Aorta (tissue), 5 donors: Measurements from ENCODE around the gene VRTN. TPM values are rescaled to one million over a fixed set of nuclear protein-coding genes. Genes with fewer than 3 reads are reported as not detected.
"Not testable (repeated sequence)": the region's sequence is repeated elsewhere in the genome, so short reads cannot be mapped to it uniquely, and the experiment has no call there.

ENCODE experiments used
- ATAC-seq: fragments of 200-7000 bp; cut with Tn5 transposase; one replicate; pipeline ENCODE4 v1.9.1; 2022; ENCODE audit warnings: moderate library complexity; ENCODE audit not compliant: low FRiP score
- DNase-seq, 2 donors: peaks; one replicate each; pipeline ENCODE4 v3.0.0-alpha.2; 2020
- H3K27ac ChIP-seq, 2 donors: one replicate each; pipeline ENCODE4 v1.5.1; 2013; ENCODE audit warnings: low read length in 2 of 2, mild to moderate bottlenecking in 2 of 2, moderate library complexity in 2 of 2, control low read depth in 1 of 2, inconsistent platforms in 1 of 2, low read depth in 1 of 2
- H3K27me3 ChIP-seq, 2 donors: one replicate each; pipeline ENCODE4 v1.6.1; 2013; ENCODE audit warnings: control low read depth in 1 of 2, low read length in 1 of 2, mild to moderate bottlenecking in 1 of 2, moderate library complexity in 1 of 2; ENCODE audit not compliant: insufficient read depth in 2 of 2, control insufficient read depth in 1 of 2
- H3K36me3 ChIP-seq, 2 donors: one replicate each; pipeline ENCODE4 v1.6.1; 2013; ENCODE audit warnings: control low read depth in 1 of 2, low read length in 1 of 2, mild to moderate bottlenecking in 1 of 2; ENCODE audit not compliant: insufficient read depth in 2 of 2, control insufficient read depth in 1 of 2
- H3K4me1 ChIP-seq, 2 donors: one replicate each; pipeline ENCODE4 v1.6.1; 2013; ENCODE audit warnings: low read length in 2 of 2, control low read depth in 1 of 2, mild to moderate bottlenecking in 1 of 2, moderate library complexity in 1 of 2; ENCODE audit not compliant: insufficient read depth in 2 of 2, control insufficient read depth in 1 of 2
- H3K4me3 ChIP-seq, 2 donors: one replicate each; pipeline ENCODE4 v1.5.1; 2013; ENCODE audit warnings: low read length in 2 of 2, control low read depth in 1 of 2, mild to moderate bottlenecking in 1 of 2
- H3K9me3 ChIP-seq: one replicate; pipeline ENCODE4 v1.6.1; 2013; ENCODE audit warnings: mild to moderate bottlenecking, low read length; ENCODE audit not compliant: control insufficient read depth
- WGBS, 2 donors: extraction: QIAGEN DNeasy Blood & Tissue Kit; methylation state at CpG; one replicate each; pipeline ENCODE4 v1.1.7; 2013; 5-methylcytosine and 5-hydroxymethylcytosine counted together
- intact Hi-C, 2 donors: fragments of 100-400 bp; cut with DNase I; formaldehyde crosslinking; loops; one replicate each; pipeline versions ENCODE4 v1.14.2 to v1.15.0; 2022
- polyA plus RNA-seq, 2 donors: library from polyadenylated mRNA; stranded (reverse); fragments of 200-250 nt; gene quantifications; one replicate each; pipeline ENCODE4 v1.2.3, GENCODE V29; 2013
- total RNA-seq, 2 donors: library from RNA; stranded (reverse); fragmentation: NEBNext Ultra II Directional; extraction: Animal tissue kit (Norgen Biotek cat#: 25700); gene quantifications; one replicate each; pipeline ENCODE4 v1.2.1, GENCODE V29; 2021
- donor health status: healthy with polysubstance abuse.
- donor health status: Bipolar disorder and iron deficiency.
- donor health status: DM: no; HTN: no; CAD: no.
- donor health status: DM: no; HTN: no; CAD: no.
- donor health status: DM: yes; HTN: yes; CAD: no.

Gene VRTN
- total and polyA plus RNA-seq, 4 donors = not detected

DNA sequence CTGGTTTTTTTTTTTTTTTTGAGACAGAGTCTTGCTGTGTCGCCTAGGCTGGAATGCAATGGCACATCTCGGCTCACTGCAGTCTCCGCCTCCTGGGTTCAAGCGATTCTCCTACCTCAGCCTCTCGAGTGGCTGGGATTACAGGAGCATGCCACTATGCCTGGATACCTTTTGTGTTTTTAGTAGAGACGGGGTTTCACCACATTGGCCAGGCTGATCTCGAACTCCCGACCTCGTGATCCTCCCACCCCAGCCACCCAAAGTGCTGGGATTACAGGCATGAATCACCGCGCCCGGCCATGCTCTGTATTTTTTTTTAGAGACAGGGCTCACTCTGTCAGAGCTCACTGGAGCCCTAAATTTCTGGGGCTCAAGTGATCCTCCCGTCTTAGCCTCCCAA is 32.6 kb downstream of the VRTN start:
- no peaks in the 10 kb centered on the region for H3K4me1 ChIP-seq
- H3K36me3 ChIP-seq = no peaks in the 10 kb centered on the region
- no peak overlapping the region for H3K27ac ChIP-seq
- intact Hi-C loops = no loop called here
- DNase-seq (no peak), ATAC-seq (no peak)
- 81 to 86% methylated on average over 13 of the region's 13 CpGs for WGBS, 2 donors
- no peaks in the 10 kb centered on the region for H3K27me3 ChIP-seq
- H3K9me3 ChIP-seq = no peaks in the 10 kb centered on the region
- H3K4me3 ChIP-seq = no peak overlapping the region

GRCh38 chr14:74381571-74381970 is 33.3 kb downstream of the VRTN start:
- intact Hi-C loops, H3K27me3 ChIP-seq, ATAC-seq, DNase-seq, H3K4me3 ChIP-seq, H3K36me3 ChIP-seq, H3K27ac ChIP-seq, H3K9me3 ChIP-seq, H3K4me1 ChIP-seq: not testable (repeated sequence)
- 31 to 51% methylated on average over 10 of the region's 10 CpGs for WGBS, 2 donors

DNA sequence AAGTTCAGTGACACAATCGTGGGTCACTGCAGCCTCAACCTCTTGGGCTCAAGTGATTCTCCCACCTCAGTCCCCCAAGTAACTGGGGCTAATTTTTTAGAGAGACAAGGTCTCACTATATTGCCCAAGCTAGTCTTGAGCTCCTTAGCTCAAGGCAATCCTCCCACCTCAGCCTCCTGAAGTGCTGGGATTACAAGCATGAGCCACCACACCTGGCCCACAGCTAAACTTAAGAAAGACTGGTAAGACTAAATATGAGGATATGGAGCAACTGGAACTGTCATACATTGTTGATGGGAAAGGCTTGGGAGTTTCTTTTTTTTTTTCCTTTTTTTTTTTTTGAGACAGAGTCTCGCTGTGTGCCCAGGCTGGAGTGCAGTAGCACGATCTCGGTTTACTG is 34.0 kb downstream of the VRTN start:
- peaks cover 3% of the 10 kb centered on the region for H3K9me3 ChIP-seq
- WGBS, 2 donors = 90 to 98% methylated on average over 4 of the region's 4 CpGs
- no peaks in the 10 kb centered on the region for H3K27me3 ChIP-seq
- no peak for DNase-seq
- H3K4me1 ChIP-seq = no peaks in the 10 kb centered on the region
- H3K4me3 ChIP-seq = no peak overlapping the region
- intact Hi-C loops = no loop called here
- no peaks in the 10 kb centered on the region for H3K36me3 ChIP-seq
- no peak overlapping the region for H3K27ac ChIP-seq
- no peak for ATAC-seq

GRCh38 chr14:74389980-74390379 is 41.7 kb downstream of the VRTN start:
- Histone ChIP-seq H3K27ac (no peak overlapping the region), H3K27me3 (no peaks in the 10 kb centered on the region), H3K9me3 (peaks cover 3% of the 10 kb centered on the region), H3K36me3 (no peaks in the 10 kb centered on the region), H3K4me3 (no peak overlapping the region), H3K4me1 (no peaks in the 10 kb centered on the region)
- ATAC-seq (no peak), DNase-seq (no peak)
- intact Hi-C loops = no loop called here
- WGBS, 2 donors = 67 to 68% methylated on average over 7 of the region's 7 CpGs

DNA sequence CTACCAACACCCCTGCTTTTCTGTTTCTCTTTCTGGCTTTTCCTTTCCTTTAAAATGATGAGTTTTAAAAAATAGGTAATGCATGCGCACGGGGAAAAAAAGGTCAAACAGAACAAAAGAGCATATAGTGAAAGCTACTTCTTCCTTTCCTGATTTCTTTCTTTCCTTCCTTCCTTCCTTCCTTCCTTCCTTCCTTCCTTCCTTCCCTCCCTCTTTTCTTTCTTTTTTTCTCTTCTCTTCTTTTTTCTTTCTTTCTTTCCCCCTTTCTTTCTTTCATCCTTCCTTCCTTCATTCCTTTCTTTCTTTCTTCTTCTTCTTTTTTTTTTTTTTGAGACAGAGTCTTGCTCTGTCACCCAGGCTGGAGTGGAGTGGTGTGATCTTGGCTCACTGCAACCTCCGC is 42.2 kb downstream of the VRTN start:
- ATAC-seq, H3K9me3 ChIP-seq, H3K27me3 ChIP-seq, H3K27ac ChIP-seq, H3K4me3 ChIP-seq, H3K4me1 ChIP-seq, H3K36me3 ChIP-seq, DNase-seq, intact Hi-C loops: not testable (repeated sequence)
- WGBS, 2 donors = 93 to 97% methylated on average over 3 of the region's 3 CpGs

DNA sequence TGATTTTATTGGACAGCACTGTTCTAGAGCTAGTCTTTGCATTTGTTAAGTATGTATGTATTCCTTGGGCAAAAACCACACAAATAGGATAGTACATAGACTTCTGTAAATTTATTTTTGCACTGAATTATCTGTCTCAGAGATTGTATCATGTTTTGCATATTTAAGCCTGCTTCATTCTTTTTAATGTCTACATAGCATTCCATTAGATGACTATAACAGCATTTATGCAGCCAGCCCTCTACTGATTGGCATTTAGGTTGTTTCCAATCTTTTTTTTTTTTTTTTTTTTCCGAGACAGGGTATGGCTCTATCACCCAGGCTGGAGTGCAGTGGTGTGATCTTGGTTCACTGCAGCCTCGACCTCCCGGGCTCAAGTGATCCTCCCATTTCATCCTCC is 43.2 kb downstream of the VRTN start:
- ATAC-seq (no peak), DNase-seq (no peak)
- no peak overlapping the region for H3K4me3 ChIP-seq
- no peaks in the 10 kb centered on the region for H3K36me3 ChIP-seq
- intact Hi-C loops = no loop called here
- no peaks in the 10 kb centered on the region for H3K27me3 ChIP-seq
- no peak overlapping the region for H3K27ac ChIP-seq
- no peaks in the 10 kb centered on the region for H3K4me1 ChIP-seq
- 84 to 89% methylated on average over 3 of the region's 3 CpGs for WGBS, 2 donors
- no peaks in the 10 kb centered on the region for H3K9me3 ChIP-seq

DNA sequence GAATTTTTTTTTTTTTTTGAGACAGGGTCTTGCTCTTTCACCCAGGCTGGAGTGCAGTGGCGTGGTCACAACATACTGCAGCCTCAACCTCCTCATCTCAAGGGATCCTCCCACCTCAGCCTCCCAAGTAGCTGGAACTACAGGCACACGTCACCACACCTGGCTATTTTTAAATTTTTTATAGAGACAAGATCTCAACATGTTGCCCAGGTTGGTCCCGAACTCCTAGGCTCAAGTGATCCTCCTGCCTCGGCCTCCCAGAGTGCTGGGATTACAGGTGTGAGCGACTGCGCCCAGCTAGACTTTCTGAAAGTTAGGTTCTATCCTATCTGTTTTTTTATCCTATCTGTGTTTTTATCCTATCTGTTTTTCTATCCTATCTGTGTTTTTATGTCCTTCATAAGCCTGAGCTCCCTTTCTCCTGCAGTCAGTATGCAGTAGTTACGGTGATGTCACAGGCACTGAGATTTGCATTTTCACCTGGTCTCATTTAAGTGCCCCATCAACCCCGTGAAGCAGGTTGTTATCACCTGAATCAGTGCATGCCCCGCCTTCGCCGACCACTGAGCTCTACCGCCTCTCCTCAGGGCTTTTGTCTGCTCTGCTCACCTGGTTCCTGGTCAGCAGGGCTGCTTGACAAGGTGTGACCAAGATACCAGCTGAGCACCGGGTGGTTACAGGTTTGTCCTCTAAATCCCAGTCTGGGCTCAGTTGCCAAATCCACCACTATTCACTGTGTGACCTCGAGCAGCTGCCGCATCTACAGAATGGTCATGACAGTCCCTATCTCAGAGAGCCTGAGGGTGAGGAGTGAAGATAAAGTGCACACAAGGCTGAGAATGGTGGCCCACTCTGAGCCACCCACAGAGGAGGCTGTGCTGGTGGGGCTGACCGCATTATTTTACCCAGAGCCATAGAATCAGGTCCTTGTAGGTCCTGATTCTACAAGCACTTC is 44.6 kb downstream of the VRTN start:
- H3K27me3 ChIP-seq = no peaks in the 10 kb centered on the region
- no peak overlapping the region for H3K4me3 ChIP-seq
- WGBS, 2 donors = 87% methylated on average over 16 of the region's 16 CpGs
- ATAC-seq (no peak), DNase-seq (no peak)
- no peaks in the 10 kb centered on the region for H3K4me1 ChIP-seq
- no peaks in the 10 kb centered on the region for H3K36me3 ChIP-seq
- intact Hi-C loops = no loop called here
- no peak overlapping the region for H3K27ac ChIP-seq
- no peaks in the 10 kb centered on the region for H3K9me3 ChIP-seq

DNA sequence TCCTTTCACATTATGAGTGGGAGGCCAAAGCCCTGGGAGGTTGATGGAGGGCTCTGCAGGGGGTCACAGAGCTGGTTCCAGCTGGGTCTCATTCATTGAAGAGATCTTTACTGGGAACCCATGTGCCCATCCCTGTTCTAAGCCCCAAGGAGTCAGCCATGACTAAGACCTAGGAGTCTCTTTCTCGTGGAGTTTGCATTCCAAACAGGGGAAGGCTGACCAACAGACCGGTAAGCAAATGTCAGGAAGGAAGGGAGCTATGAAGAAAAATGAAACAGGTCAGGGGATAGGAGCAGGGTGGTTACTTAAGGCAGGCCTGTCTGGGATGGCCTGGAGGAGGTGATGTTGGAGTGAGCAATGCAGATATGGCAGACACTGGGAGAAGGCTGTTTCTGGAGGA is 46.3 kb downstream of the VRTN start:
- ATAC-seq = no peak
- Histone ChIP-seq H3K36me3 (no peaks in the 10 kb centered on the region), H3K4me3 (no peak overlapping the region), H3K9me3 (no peaks in the 10 kb centered on the region), H3K4me1 (no peaks in the 10 kb centered on the region), H3K27ac (no peak overlapping the region), H3K27me3 (no peaks in the 10 kb centered on the region)
- intact Hi-C loops = no loop called here
- WGBS, 2 donors = 41 to 52% methylated on average over 2 of the region's 2 CpGs
- DNase-seq = no peak

- Histone ChIP-seq H3K4me1 (no peaks in the 10 kb centered on the region), H3K4me3 (no peak overlapping the region), H3K36me3 (no peaks in the 10 kb centered on the region), H3K9me3 (no peaks in the 10 kb centered on the region), H3K27me3 (no peaks in the 10 kb centered on the region), H3K27ac (no peak overlapping the region)
- 63 to 73% methylated on average over 4 of the region's 4 CpGs for WGBS, 2 donors
- DNase-seq (no peak), ATAC-seq (no peak)
- intact Hi-C loops = no loop called here
These were observed 46.8 kb downstream of the VRTN start for GRCh38 chr14:74395094-74395493.
